Nephron progenitor cell (in vitro differentiated cells): ENCODE results near the gene ABCC6.
"Not testable (repeated sequence)": the region's sequence is repeated elsewhere in the genome, so short reads cannot be mapped to it uniquely, and the experiment has no call there.

Source experiments
- DNase-seq: peaks from one replicate; pipeline ENCODE4 v3.0.0; 2021
- H3K27ac Mint-ChIP-seq: 2 replicates; pipeline ENCODE4 v1.8.0; 2021; ENCODE audit warnings: mild to moderate bottlenecking, moderate library complexity, mixed read lengths
- H3K27me3 Mint-ChIP-seq: 2 replicates; pipeline ENCODE4 v1.8.0; 2021; ENCODE audit warnings: mild to moderate bottlenecking, low read depth, mixed read lengths; ENCODE audit not compliant: poor library complexity
- H3K36me3 Mint-ChIP-seq: 2 replicates; pipeline ENCODE4 v1.8.0; 2021; ENCODE audit warnings: low read depth, mixed read lengths
- H3K4me1 Mint-ChIP-seq: 2 replicates; pipeline ENCODE4 v1.8.0; 2021; ENCODE audit warnings: mixed read lengths
- H3K4me3 Mint-ChIP-seq: 2 replicates; pipeline ENCODE4 v1.8.0; 2021; ENCODE audit warnings: mild to moderate bottlenecking, moderate library complexity, mixed read lengths
- H3K9me3 Mint-ChIP-seq: 2 replicates; pipeline ENCODE4 v1.8.0; 2021; ENCODE audit warnings: mild to moderate bottlenecking, moderate library complexity, mixed read lengths
- CTCF ChIP-seq: fragments of 200-600 bp; sonication (generic); IDR thresholded peaks from 2 replicates; pipeline ENCODE4 v1.5.0; 2021; ENCODE audit warnings: antibody characterized with exemption

ABCC6 gene

DNA sequence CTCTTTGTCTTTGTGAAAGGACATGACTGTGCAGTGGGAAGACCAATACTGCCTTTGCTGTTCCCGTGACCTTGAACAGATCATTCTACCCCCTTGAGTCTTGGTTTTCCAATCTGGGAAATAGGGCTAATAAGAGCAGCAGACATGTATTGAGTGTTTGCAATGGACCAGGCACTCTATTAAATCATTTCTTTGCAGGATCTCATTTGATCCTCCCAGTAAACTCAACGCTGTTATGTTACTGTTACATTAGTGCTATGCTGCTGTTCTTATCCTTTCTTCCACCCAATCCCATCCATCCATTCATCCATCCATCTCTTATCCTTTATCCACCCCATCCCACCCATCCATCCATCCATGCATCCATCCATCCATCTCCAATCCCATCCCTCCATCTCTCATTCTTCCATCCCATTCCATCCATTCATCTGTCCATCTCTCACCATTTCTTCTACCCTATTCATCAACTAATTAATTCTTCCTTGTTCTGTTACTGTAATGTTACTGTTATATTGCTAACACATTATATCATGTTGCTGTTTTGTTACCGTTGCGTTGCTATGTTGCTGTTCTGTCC lies 65.1 kb downstream of the ABCC6 start:
- TF ChIP-seq CTCF = no peak
- H3K36me3 Mint-ChIP-seq = peaks cover 46% of the 10 kb centered on the region
- DNase-seq = no peak

DNA sequence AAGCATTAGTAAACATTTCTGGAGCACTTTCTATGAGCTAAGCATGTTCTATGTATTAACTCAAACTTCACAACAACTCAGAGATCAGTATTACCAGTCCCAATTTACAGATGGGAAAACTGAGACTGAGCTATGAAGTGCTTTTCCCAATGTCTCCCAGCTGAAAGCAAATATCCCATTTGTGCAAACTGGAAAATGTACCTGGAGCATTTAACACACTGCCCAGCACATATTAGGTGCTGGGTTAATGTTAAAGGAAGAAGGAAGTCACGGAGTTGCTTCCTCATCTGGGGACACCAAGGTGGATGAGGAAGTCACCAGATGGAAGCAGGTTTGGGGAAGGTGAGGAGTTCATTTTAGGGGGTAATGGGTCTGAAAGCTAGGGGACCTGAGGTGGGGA lies 66.1 kb downstream of the ABCC6 start:
- TF ChIP-seq CTCF = no peak
- Mint-ChIP-seq H3K4me3 (no peak overlapping the region), H3K27ac (no peak overlapping the region), H3K36me3 (peaks cover 40% of the 10 kb centered on the region), H3K27me3 (peaks cover 15% of the 10 kb centered on the region), H3K9me3 (peaks cover 61% of the 10 kb centered on the region), H3K4me1 (no peaks in the 10 kb centered on the region)
- no peak for DNase-seq

More for the DNA sequence above, 65.1 kb downstream of the ABCC6 start:
- H3K27ac Mint-ChIP-seq = no peak overlapping the region
- H3K9me3 Mint-ChIP-seq = peaks cover 68% of the 10 kb centered on the region
- peaks cover 15% of the 10 kb centered on the region for H3K27me3 Mint-ChIP-seq
- no peaks in the 10 kb centered on the region for H3K4me1 Mint-ChIP-seq
- no peak overlapping the region for H3K4me3 Mint-ChIP-seq

DNA sequence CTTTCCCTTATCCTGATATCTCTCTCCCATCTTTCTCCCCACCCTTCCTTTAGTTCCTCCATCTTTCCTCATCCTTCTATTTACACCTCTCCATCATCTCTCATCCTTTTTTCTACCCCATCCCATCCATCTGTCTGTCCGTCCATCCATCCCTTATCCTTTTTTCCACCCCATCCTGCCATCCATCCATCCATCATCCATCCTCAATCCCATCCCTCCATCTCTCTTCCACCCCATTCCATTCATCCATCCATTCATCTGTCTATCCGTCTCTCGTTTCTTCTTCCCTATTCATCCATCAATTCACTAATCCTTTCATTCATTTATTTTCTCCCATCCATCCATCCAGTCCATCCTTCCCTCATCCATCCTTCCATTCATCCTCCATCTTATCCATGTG lies 68.1 kb downstream of the ABCC6 start:
- TF ChIP-seq CTCF = no peak
- Mint-ChIP-seq H3K4me1 (no peaks in the 10 kb centered on the region), H3K36me3 (peaks cover 26% of the 10 kb centered on the region), H3K4me3 (no peak overlapping the region), H3K27ac (no peak overlapping the region), H3K9me3 (peaks cover 43% of the 10 kb centered on the region), H3K27me3 (peaks cover 19% of the 10 kb centered on the region)
- DNase-seq = no peak

GRCh38 chr16:16154281-16154951 lies 68.9 kb downstream of the ABCC6 start:
- Mint-ChIP-seq H3K27me3 (peaks cover 15% of the 10 kb centered on the region), H3K36me3 (peaks cover 18% of the 10 kb centered on the region), H3K4me3 (no peak overlapping the region), H3K4me1 (no peaks in the 10 kb centered on the region), H3K9me3 (peaks cover 35% of the 10 kb centered on the region), H3K27ac (no peak overlapping the region)
- TF ChIP-seq CTCF = no peak
- no peak for DNase-seq

GRCh38 chr16:16153000-16153399 lies 70.3 kb downstream of the ABCC6 start:
- H3K4me1 Mint-ChIP-seq, H3K36me3 Mint-ChIP-seq, DNase-seq, H3K4me3 Mint-ChIP-seq, H3K27ac Mint-ChIP-seq: not testable (repeated sequence)
- Mint-ChIP-seq H3K9me3 (peaks cover 21% of the 10 kb centered on the region), H3K27me3 (peaks cover 15% of the 10 kb centered on the region)

DNA sequence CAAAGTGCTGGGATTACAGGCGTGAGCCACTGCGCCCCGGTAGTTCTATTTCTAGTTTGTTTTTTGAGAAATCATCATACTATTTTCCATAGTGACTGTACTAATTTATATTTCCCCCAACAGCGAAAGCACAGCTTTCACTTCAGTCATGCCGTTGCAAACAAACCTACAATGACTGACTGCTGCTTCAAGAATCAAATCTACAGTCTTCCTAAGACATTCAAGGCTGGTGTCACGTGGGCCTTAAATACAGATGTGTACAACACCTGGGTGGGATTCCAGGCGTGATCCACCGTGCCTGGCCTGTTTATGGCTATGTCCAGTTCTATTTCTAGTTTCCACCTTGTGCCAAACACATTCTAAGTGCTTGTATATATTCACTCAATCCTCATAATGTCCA lies 72.0 kb downstream of the ABCC6 start:
- Mint-ChIP-seq H3K4me3 (no peak overlapping the region), H3K27ac (no peak overlapping the region), H3K36me3 (peaks cover 4% of the 10 kb centered on the region), H3K27me3 (peaks cover 11% of the 10 kb centered on the region), H3K4me1 (peaks cover 5% of the 10 kb centered on the region), H3K9me3 (peaks cover 4% of the 10 kb centered on the region)
- TF ChIP-seq CTCF = no peak
- DNase-seq = no peak
